HepG2 (cell line): ENCODE data around the gene RSL1D1. TPM values are rescaled to one million over a fixed set of nuclear protein-coding genes. Genes with fewer than 3 reads are reported as not detected.

ENCODE experiments used
- ATF5 ChIP-seq: sonication (generic); formaldehyde crosslinking; IDR thresholded peaks from 2 replicates; pipeline ENCODE4 v1.4.0; 2020; ENCODE audit warnings: mild to moderate bottlenecking, low read depth, missing genetic modification reagents
- BRD4 ChIP-seq: sonication (generic); formaldehyde crosslinking; IDR thresholded peaks from 2 replicates; pipeline ENCODE4 v1.4.0; 2020; ENCODE audit warnings: missing genetic modification reagents
- NCOA2 ChIP-seq: sonication (generic); formaldehyde crosslinking; IDR thresholded peaks from 2 replicates; pipeline ENCODE4 v1.8.0; 2022; ENCODE audit warnings: inconsistent platforms
- NPAS2 ChIP-seq: sonication (generic); formaldehyde crosslinking; IDR thresholded peaks from 2 replicates; pipeline ENCODE4 v1.8.0; 2022; ENCODE audit warnings: mild to moderate bottlenecking, missing genetic modification reagents, borderline replicate concordance
- NR2F1 ChIP-seq, 2 experiments: fragments of 450-650 bp in 1 of 2; formaldehyde crosslinking in 1 of 2; IDR thresholded peaks; 2 replicates each; pipeline versions ENCODE4 v1.5.0 to v1.6.1; 2016 to 2020; ENCODE audit warnings: mild to moderate bottlenecking in 1 of 2, missing compliant biosample characterization in 1 of 2, missing genetic modification reagents in 1 of 2, moderate library complexity in 1 of 2
- NR2F6 ChIP-seq, 2 experiments: IDR thresholded peaks; 2 replicates each; pipeline ENCODE4 v1.6.1; 2016; ENCODE audit warnings: antibody characterized with exemption in 1 of 2, mild to moderate bottlenecking in 1 of 2
- PITX1 ChIP-seq: sonication (generic); formaldehyde crosslinking; IDR thresholded peaks from 2 replicates; pipeline ENCODE4 v1.5.1; 2020; ENCODE audit warnings: mild to moderate bottlenecking, missing genetic modification reagents
- SMAD3 ChIP-seq: sonication (generic); formaldehyde crosslinking; IDR thresholded peaks from 2 replicates; pipeline ENCODE4 v1.4.0; 2020; ENCODE audit warnings: missing genetic modification reagents
- SMARCE1 ChIP-seq: fragments of 450-650 bp; IDR thresholded peaks from 2 replicates; pipeline ENCODE4 v1.6.1; 2017; ENCODE audit warnings: borderline replicate concordance
- SMC3 ChIP-seq: IDR thresholded peaks from 2 replicates; pipeline ENCODE4 v1.6.1; 2011; ENCODE audit warnings: low read length, improper control_type of control experiment
- SNRNP70 ChIP-seq: fragments of 200-400 bp; formaldehyde crosslinking; IDR thresholded peaks from 2 replicates; pipeline ENCODE4 v1.6.1; 2017; ENCODE audit warnings: mild to moderate bottlenecking, low read depth, low read length, moderate library complexity
- SP4 ChIP-seq: sonication (generic); formaldehyde crosslinking; IDR thresholded peaks from 2 replicates; pipeline ENCODE4 v1.8.1; 2023; ENCODE audit warnings: mild to moderate bottlenecking, missing genetic modification reagents
- SRF ChIP-seq: IDR thresholded peaks from 2 replicates; pipeline ENCODE4 v1.6.1; 2011; ENCODE audit warnings: mild to moderate bottlenecking, low read depth, low read length, moderate library complexity
- TARDBP ChIP-seq: sonication (generic); formaldehyde crosslinking; IDR thresholded peaks from 2 replicates; pipeline ENCODE4 v1.8.0; 2022; ENCODE audit warnings: mild to moderate bottlenecking, missing genetic modification reagents
- ZBTB34 ChIP-seq: sonication (generic); formaldehyde crosslinking; IDR thresholded peaks from 2 replicates; pipeline ENCODE4 v1.8.0; 2022; ENCODE audit warnings: mild to moderate bottlenecking, missing genetic modification reagents
- ZBTB7B ChIP-seq: sonication (generic); formaldehyde crosslinking; IDR thresholded peaks from 2 replicates; pipeline ENCODE4 v1.4.0; 2020; ENCODE audit warnings: missing genetic modification reagents
- ZMAT3 ChIP-seq: sonication (generic); formaldehyde crosslinking; conservative IDR thresholded peaks from 2 replicates; pipeline ENCODE4 v1.7.0; 2021; ENCODE audit warnings: missing genetic modification reagents
- ZNF292 ChIP-seq: sonication (generic); formaldehyde crosslinking; IDR thresholded peaks from 2 replicates; pipeline ENCODE4 v1.8.1; 2022; ENCODE audit warnings: mild to moderate bottlenecking, low read depth, missing genetic modification reagents, borderline replicate concordance
- ZNF768 ChIP-seq: sonication (generic); formaldehyde crosslinking; IDR thresholded peaks from 2 replicates; pipeline ENCODE4 v1.4.0; 2020; ENCODE audit warnings: missing genetic modification reagents
- polyA plus RNA-seq, 8 experiments: library from polyadenylated mRNA; depleted of rRNA in 3 of 8; stranded (reverse) in 7 of 8; unstranded in 1 of 8; fragments of >200 nt; fragmentation: Illumina TruSeq in 4 of 8; extraction: Trizol in 4 of 8; gene quantifications; 2 replicates each; pipeline versions ENCODE4 v1.2.1 to v1.2.3, GENCODE V29; 2011 to 2016; ENCODE audit warnings: low read depth in 4 of 8, missing spikeins in 1 of 8, mixed read lengths in 1 of 8; ENCODE audit not compliant: insufficient read depth in 1 of 8
- total RNA-seq, 5 experiments: library from RNA; depleted of rRNA; stranded (reverse); fragments of >200 nt; fragmentation: Illumina TruSeq; extraction: Trizol; gene quantifications; 2 replicates each; pipeline ENCODE4 v1.2.3, GENCODE V29; 2016; ENCODE audit warnings: low read depth in 1 of 5
- TF ChIP-seq, protein P1 (sequence below): sonication (generic); formaldehyde crosslinking; IDR thresholded peaks from 2 replicates; pipeline ENCODE4 v1.5.1; 2020; ENCODE audit warnings: missing genetic modification reagents, mild to moderate bottlenecking, borderline replicate concordance
- TF ChIP-seq, protein P2 (sequence below): IDR thresholded peaks from 2 replicates; pipeline ENCODE4 v1.4.0; 2020; ENCODE audit warnings: mild to moderate bottlenecking, missing genetic modification reagents

Gene RSL1D1
- total and polyA plus RNA-seq, 2 of the 13 experiments (the other 11 are each of a cell fraction or from before 2014, with no cell fraction given) = 187 to 343 TPM

DNA sequence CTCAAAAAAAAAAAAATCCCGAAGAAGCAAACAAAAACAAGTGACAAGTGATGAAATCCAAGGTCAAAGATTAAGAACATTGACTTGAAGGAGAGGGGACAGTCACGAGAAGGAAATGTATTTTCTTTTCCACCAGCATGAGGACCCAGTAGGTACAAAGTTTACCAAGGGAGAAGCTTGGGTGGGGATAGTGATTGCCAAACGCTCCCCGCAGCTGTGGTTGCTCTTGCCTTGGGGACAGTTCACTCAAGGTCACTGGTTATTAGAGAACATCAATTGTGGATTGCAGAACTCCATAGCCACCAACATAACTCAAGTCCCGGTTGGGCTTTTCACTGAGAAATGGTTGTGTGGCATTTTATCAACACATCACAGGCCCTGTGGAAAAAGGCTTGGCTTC, 27.0 kb downstream of the RSL1D1 start (continued):
- TF ChIP-seq BRD4 (CRISPR knock-in tag) = no peak
- no peak for TF ChIP-seq PITX1 (CRISPR knock-in tag)
- peak; percentile 38; the same call in 1 of the 2 replicates for TF ChIP-seq ZNF292 (CRISPR knock-in tag)
- TF ChIP-seq ATF5 (CRISPR knock-in tag) = no peak
- peak; percentile 69; the same call in 1 of the 2 replicates for TF ChIP-seq NCOA2
- no peak for TF ChIP-seq NPAS2 (CRISPR knock-in tag)
- peak in 1 of 2 experiments; percentile 49; a peak in 1 of 4 replicates for TF ChIP-seq NR2F1 (CRISPR knock-in tag; IDR thresholded peaks at IDR 0.05)
- peak; percentile 43; the same call in 1 of the 2 replicates for TF ChIP-seq ZBTB7B (CRISPR knock-in tag)
- TF ChIP-seq, protein P1, sequence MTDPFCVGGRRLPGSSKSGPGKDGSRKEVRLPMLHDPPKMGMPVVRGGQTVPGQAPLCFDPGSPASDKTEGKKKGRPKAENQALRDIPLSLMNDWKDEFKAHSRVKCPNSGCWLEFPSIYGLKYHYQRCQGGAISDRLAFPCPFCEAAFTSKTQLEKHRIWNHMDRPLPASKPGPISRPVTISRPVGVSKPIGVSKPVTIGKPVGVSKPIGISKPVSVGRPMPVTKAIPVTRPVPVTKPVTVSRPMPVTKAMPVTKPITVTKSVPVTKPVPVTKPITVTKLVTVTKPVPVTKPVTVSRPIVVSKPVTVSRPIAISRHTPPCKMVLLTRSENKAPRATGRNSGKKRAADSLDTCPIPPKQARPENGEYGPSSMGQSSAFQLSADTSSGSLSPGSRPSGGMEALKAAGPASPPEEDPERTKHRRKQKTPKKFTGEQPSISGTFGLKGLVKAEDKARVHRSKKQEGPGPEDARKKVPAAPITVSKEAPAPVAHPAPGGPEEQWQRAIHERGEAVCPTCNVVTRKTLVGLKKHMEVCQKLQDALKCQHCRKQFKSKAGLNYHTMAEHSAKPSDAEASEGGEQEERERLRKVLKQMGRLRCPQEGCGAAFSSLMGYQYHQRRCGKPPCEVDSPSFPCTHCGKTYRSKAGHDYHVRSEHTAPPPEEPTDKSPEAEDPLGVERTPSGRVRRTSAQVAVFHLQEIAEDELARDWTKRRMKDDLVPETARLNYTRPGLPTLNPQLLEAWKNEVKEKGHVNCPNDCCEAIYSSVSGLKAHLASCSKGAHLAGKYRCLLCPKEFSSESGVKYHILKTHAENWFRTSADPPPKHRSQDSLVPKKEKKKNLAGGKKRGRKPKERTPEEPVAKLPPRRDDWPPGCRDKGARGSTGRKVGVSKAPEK (CRISPR knock-in tag) = no peak
- TF ChIP-seq ZMAT3 (CRISPR knock-in tag) = no peak
- peak; percentile 17; the same call in 1 of the 2 replicates for TF ChIP-seq SMC3
- no peak for TF ChIP-seq SP4 (CRISPR knock-in tag)
- TF ChIP-seq NR2F6 (IDR thresholded peaks at IDR 0.05) = peak; percentile 20; the same call in 1 of the 2 replicates
- peak; percentile 63; the same call in 1 of the 2 replicates for TF ChIP-seq NR2F6 (CRISPR knock-in tag; IDR thresholded peaks at IDR 0.05)
- TF ChIP-seq, protein P2, sequence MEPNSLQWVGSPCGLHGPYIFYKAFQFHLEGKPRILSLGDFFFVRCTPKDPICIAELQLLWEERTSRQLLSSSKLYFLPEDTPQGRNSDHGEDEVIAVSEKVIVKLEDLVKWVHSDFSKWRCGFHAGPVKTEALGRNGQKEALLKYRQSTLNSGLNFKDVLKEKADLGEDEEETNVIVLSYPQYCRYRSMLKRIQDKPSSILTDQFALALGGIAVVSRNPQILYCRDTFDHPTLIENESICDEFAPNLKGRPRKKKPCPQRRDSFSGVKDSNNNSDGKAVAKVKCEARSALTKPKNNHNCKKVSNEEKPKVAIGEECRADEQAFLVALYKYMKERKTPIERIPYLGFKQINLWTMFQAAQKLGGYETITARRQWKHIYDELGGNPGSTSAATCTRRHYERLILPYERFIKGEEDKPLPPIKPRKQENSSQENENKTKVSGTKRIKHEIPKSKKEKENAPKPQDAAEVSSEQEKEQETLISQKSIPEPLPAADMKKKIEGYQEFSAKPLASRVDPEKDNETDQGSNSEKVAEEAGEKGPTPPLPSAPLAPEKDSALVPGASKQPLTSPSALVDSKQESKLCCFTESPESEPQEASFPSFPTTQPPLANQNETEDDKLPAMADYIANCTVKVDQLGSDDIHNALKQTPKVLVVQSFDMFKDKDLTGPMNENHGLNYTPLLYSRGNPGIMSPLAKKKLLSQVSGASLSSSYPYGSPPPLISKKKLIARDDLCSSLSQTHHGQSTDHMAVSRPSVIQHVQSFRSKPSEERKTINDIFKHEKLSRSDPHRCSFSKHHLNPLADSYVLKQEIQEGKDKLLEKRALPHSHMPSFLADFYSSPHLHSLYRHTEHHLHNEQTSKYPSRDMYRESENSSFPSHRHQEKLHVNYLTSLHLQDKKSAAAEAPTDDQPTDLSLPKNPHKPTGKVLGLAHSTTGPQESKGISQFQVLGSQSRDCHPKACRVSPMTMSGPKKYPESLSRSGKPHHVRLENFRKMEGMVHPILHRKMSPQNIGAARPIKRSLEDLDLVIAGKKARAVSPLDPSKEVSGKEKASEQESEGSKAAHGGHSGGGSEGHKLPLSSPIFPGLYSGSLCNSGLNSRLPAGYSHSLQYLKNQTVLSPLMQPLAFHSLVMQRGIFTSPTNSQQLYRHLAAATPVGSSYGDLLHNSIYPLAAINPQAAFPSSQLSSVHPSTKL (CRISPR knock-in tag) = peak; percentile 82
- no peak for TF ChIP-seq SRF
- TF ChIP-seq TARDBP = peak; percentile 65
- no peak for TF ChIP-seq ZNF768
- TF ChIP-seq SMAD3 (CRISPR knock-in tag) = peak; percentile 75; the same call in 1 of the 2 replicates
- peak; percentile 78; the same call in 1 of the 2 replicates for TF ChIP-seq ZBTB34
- no peak for TF ChIP-seq SMARCE1
- TF ChIP-seq SNRNP70 = no peak
